Hematopoietic multipotent progenitor cell treated with erythropoietin and hydrocortisone succinate and interleukin-3 and kit ligand, for 4 days (in vitro differentiated cells): ENCODE data around the gene INPP5D.

ENCODE experiments used
- DNase-seq: peaks from one replicate; pipeline ENCODE4 v3.0.0-alpha.2; 2015

Gene INPP5D

GRCh38 chr2:233079953-233080835, 20.1 kb downstream of the INPP5D start:
- peak; percentile 58 for DNase-seq

GRCh38 chr2:233080836-233081229, 20.7 kb downstream of the INPP5D start:
- DNase-seq: no peak

GRCh38 chr2:233081232-233081730, 21.1 kb downstream of the INPP5D start:
- peak; percentile 59 for DNase-seq

- no peak for DNase-seq
Measured at GRCh38 chr2:233081731-233082221, 21.6 kb downstream of the INPP5D start.

GRCh38 chr2:233082222-233082930, 22.2 kb downstream of the INPP5D start:
- peak; percentile 72 for DNase-seq

GRCh38 chr2:233082931-233083755, 23.0 kb downstream of the INPP5D start:
- DNase-seq: peak; percentile 73

- no peak for DNase-seq
Measured at GRCh38 chr2:233083782-233084181, 23.6 kb downstream of the INPP5D start.

- DNase-seq: peak; percentile 91
Measured at GRCh38 chr2:233084488-233084887, 24.3 kb downstream of the INPP5D start.

- no peak for DNase-seq
Measured at GRCh38 chr2:233085037-233085838, 25.1 kb downstream of the INPP5D start.

GRCh38 chr2:233085839-233086150, 25.7 kb downstream of the INPP5D start:
- DNase-seq: no peak

GRCh38 chr2:233087713-233088112, 27.6 kb downstream of the INPP5D start:
- DNase-seq: no peak

GRCh38 chr2:233088972-233089345, 28.8 kb downstream of the INPP5D start:
- no peak for DNase-seq

- no peak for DNase-seq
Measured at GRCh38 chr2:233089851-233090250, 29.7 kb downstream of the INPP5D start.

GRCh38 chr2:233090879-233091278, 30.7 kb downstream of the INPP5D start:
- DNase-seq: peak; percentile 44

- DNase-seq: peak; percentile 98
Measured at GRCh38 chr2:233091595-233092375, 31.6 kb downstream of the INPP5D start.

GRCh38 chr2:233092432-233093165, 32.5 kb downstream of the INPP5D start:
- DNase-seq: peak; percentile 69

GRCh38 chr2:233093166-233093448, 33.0 kb downstream of the INPP5D start:
- no peak for DNase-seq

GRCh38 chr2:233093721-233094120, 33.6 kb downstream of the INPP5D start:
- no peak for DNase-seq

GRCh38 chr2:233094614-233095013, 34.5 kb downstream of the INPP5D start:
- DNase-seq: no peak

- DNase-seq: no peak
Measured at GRCh38 chr2:233096006-233096405, 35.9 kb downstream of the INPP5D start.

GRCh38 chr2:233098618-233099017, 38.5 kb downstream of the INPP5D start:
- no peak for DNase-seq
